ENCODE measurements around the gene PSMB10.

DNA sequence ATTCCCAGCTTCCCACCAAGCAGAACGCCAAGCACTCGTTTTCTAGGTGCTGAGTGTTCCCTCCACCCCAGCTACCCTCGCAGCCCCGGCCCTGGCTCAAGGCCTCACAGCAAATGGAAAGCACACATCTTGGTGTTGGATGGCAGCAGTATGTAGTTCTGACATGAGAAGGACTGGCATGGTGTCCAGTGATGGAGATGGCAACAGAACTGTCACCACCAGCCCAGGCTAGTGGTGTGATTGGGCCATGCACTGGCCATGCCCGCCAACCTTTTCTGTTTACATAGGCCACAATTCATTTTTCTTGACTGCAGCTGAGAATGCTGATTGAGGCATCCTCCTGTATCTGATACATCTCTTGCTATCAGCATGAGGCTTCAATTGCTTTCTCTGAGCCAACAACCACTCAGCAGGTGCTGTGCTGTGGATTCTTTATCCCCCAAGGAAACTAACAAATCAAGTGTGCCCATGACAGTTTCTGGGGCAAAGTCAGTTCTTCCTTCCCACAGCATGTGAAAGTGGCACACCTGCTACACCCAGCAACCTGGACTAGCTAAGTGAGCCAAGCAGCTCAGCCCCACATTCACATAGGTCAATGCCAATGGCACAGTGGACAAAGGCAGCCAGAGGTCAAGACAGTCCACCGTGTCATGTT, 28.0 kb upstream of the PSMB10 start:
- TF ChIP-seq SP1 (IDR thresholded peaks at IDR 0.05) (no peak), BHLHE40 (IDR thresholded peaks at IDR 0.05; ENCODE audit: borderline replicate concordance) (no peak), PKNOX1 (IDR thresholded peaks at IDR 0.05) (no peak)
